GM23248 (cell line): ENCODE results near the gene DEFB113. TPM values are rescaled to one million over a fixed set of nuclear protein-coding genes. Genes with fewer than 3 reads are reported as not detected.

Experiments
- DNase-seq: peaks from one replicate; pipeline ENCODE4 v3.0.0-alpha.2; 2015
- H2AFZ ChIP-seq: fragments of 200-600 bp; sonication (generic); 2 replicates; pipeline ENCODE4 v1.6.1; 2016; ENCODE audit warnings: antibody characterized with exemption
- H3F3A ChIP-seq: fragments of 200-600 bp; sonication (generic); 2 replicates; pipeline ENCODE4 v1.6.1; 2016; ENCODE audit warnings: mild to moderate bottlenecking, antibody characterized with exemption, mixed run types; ENCODE audit not compliant: insufficient read depth
- H3K27ac ChIP-seq: fragments of 200-600 bp; sonication (generic); 2 replicates; pipeline ENCODE4 v1.5.1; 2016; ENCODE audit warnings: mild to moderate bottlenecking
- H3K27me3 ChIP-seq: fragments of 200-600 bp; sonication (generic); replicated peaks from 2 replicates; pipeline ENCODE4 v1.6.1; 2016; ENCODE audit warnings: mild to moderate bottlenecking; ENCODE audit not compliant: insufficient read depth
- H3K36me3 ChIP-seq: fragments of 200-600 bp; sonication (generic); 2 replicates; pipeline ENCODE4 v1.6.1; 2016; ENCODE audit warnings: low read depth, mild to moderate bottlenecking
- H3K4me1 ChIP-seq: fragments of 200-600 bp; sonication (generic); 2 replicates; pipeline ENCODE4 v1.6.1; 2016; ENCODE audit warnings: mild to moderate bottlenecking; ENCODE audit not compliant: insufficient read depth
- H3K4me2 ChIP-seq: fragments of 200-600 bp; sonication (generic); one replicate; pipeline ENCODE4 v1.6.1; 2016; ENCODE audit warnings: mild to moderate bottlenecking; ENCODE audit not compliant: unreplicated experiment
- H3K4me3 ChIP-seq: fragments of 200-600 bp; sonication (generic); 2 replicates; pipeline ENCODE4 v1.5.1; 2016; ENCODE audit warnings: mild to moderate bottlenecking
- H3K79me2 ChIP-seq: fragments of 200-600 bp; sonication (generic); 2 replicates; pipeline ENCODE4 v1.6.1; 2016; ENCODE audit warnings: mild to moderate bottlenecking; ENCODE audit not compliant: insufficient read depth
- H3K9ac ChIP-seq: fragments of 200-600 bp; sonication (generic); 2 replicates; pipeline ENCODE4 v1.6.1; 2016; ENCODE audit warnings: mild to moderate bottlenecking
- H3K9me2 ChIP-seq: fragments of 200-600 bp; sonication (generic); 2 replicates; pipeline ENCODE4 v1.6.1; 2016; ENCODE audit warnings: mixed run types, mild to moderate bottlenecking, moderate library complexity; ENCODE audit not compliant: insufficient read depth
- H3K9me3 ChIP-seq: fragments of 200-600 bp; sonication (generic); one replicate; pipeline ENCODE4 v1.6.1; 2017; ENCODE audit warnings: low read depth
- H4K20me1 ChIP-seq: fragments of 200-600 bp; sonication (generic); 2 replicates; pipeline ENCODE4 v1.6.0; 2016; ENCODE audit not compliant: insufficient read depth
- EZH2 ChIP-seq: fragments of 200-600 bp; sonication (generic); IDR thresholded peaks from 2 replicates; pipeline ENCODE4 v1.6.1; 2018; ENCODE audit warnings: antibody characterized with exemption, mild to moderate bottlenecking; ENCODE audit not compliant: insufficient read depth, poor library complexity, severe bottlenecking
- EZH2phosphoT487 ChIP-seq: fragments of 200-600 bp; sonication (generic); IDR thresholded peaks from 2 replicates; pipeline ENCODE4 v1.6.1; 2018; ENCODE audit warnings: antibody characterized with exemption, moderate library complexity, mild to moderate bottlenecking, low read depth; ENCODE audit not compliant: insufficient read depth
- WGBS, 2 experiments: methylation state at CpG; one replicate each; pipeline ENCODE4 v1.1.6; 2015 to 2017; ENCODE audit warnings: low lambda C conversion rate in 2 of 2, low coverage in 1 of 2; ENCODE audit errors: missing lambda C conversion rate in 2 of 2; 5-methylcytosine and 5-hydroxymethylcytosine counted together
- in situ Hi-C: fragments of 300-500 bp; cut with MboI; formaldehyde crosslinking; loops from 2 replicates; pipeline ENCODE4 v1.15.0; 2020
- polyA plus RNA-seq: library from polyadenylated mRNA; unstranded; fragments of >200 nt; fragmentation: Nextera tagmentation; extraction: Ambion mirVana; gene quantifications from 2 replicates; pipeline ENCODE4 v1.2.1, GENCODE V29; 2016
- total RNA-seq: library from RNA; depleted of rRNA; stranded (reverse); fragments of >200 nt; shearing (Covaris generic); gene quantifications from 2 replicates; pipeline ENCODE4 v1.2.3, GENCODE V29; 2014; rRNA removed

Gene DEFB113
- total and polyA plus RNA-seq, 2 experiments from 2014 or later: not detected

GRCh38 chr6:49919935-49920644, 49.3 kb downstream of the DEFB113 start:
- Histone ChIP-seq H3K4me2 (no peak overlapping the region), H3F3A (no peaks in the 10 kb centered on the region), H3K27me3 (no peaks in the 10 kb centered on the region), H3K27ac (no peak overlapping the region), H3K9me2 (no peaks in the 10 kb centered on the region), H3K9me3 (no peaks in the 10 kb centered on the region), H3K9ac (no peak overlapping the region), H3K79me2 (no peaks in the 10 kb centered on the region), H4K20me1 (no peaks in the 10 kb centered on the region), H2AFZ (no peak overlapping the region), H3K4me3 (no peak overlapping the region), H3K4me1 (no peaks in the 10 kb centered on the region), H3K36me3 (no peaks in the 10 kb centered on the region)
- WGBS, 2 experiments: 19 to 27% methylated on average over 5 of the region's 5 CpGs
- in situ Hi-C loops: no loop called here
- no peak for DNase-seq
- TF ChIP-seq EZH2: no peak
- no peak for TF ChIP-seq EZH2phosphoT487

DNA sequence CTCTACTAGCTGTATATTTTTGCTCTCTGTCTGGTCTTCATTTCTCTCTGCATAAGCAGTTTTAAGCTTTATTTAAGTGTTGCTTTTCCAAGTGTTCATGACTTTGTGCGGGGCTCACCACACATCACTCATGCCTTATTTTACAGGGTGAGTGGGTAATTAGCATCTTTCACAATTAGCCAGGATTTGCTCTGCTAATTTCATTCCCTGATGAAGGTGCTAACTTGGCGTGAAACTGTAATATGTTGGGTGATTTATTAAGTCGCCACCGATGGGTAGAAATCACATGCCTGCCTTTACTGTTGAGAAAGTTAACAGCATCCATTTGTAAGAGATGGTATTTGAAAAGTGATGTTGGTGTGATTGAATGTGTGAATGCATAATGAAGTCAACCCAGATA, 50.2 kb downstream of the DEFB113 start:
- Histone ChIP-seq H3K4me3 (no peak overlapping the region), H3K4me2 (no peak overlapping the region), H3K4me1 (no peaks in the 10 kb centered on the region), H3K9ac (no peak overlapping the region), H3K79me2 (no peaks in the 10 kb centered on the region), H3K9me2 (no peaks in the 10 kb centered on the region), H3K27me3 (no peaks in the 10 kb centered on the region), H3K36me3 (no peaks in the 10 kb centered on the region), H3F3A (no peaks in the 10 kb centered on the region), H2AFZ (no peak overlapping the region), H3K9me3 (no peaks in the 10 kb centered on the region), H4K20me1 (no peaks in the 10 kb centered on the region), H3K27ac (no peak overlapping the region)
- in situ Hi-C loops: no loop called here
- WGBS, 2 experiments: 30 to 42% methylated on average over 4 of the region's 4 CpGs
- TF ChIP-seq EZH2phosphoT487: no peak
- TF ChIP-seq EZH2: no peak
- no peak for DNase-seq

DNA sequence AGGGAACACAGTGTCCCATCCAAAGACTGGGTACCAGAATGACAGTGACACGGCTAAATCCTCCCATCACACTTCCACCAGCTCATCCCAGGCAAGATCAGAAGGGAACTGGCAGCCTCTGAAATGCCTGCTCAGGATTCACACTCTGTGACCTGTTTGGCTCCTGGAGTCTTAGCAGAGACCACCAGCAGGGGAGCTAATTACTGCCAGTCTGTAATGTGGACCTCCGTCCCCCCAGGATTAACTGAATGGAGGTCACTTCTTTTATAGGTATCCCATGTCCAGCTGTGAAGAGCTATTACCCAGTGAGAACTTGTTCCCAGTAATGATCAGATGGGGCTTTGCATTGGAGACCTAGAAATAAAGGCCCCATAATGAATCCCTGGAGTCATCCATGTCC, 50.6 kb downstream of the DEFB113 start:
- no peaks in the 10 kb centered on the region for H3K4me1 ChIP-seq
- no peaks in the 10 kb centered on the region for H3F3A ChIP-seq
- H3K9ac ChIP-seq: no peak overlapping the region
- in situ Hi-C loops: no loop called here
- no peak overlapping the region for H3K4me2 ChIP-seq
- WGBS, 2 experiments: 15 to 18% methylated on average over 2 of the region's 2 CpGs
- no peak overlapping the region for H3K4me3 ChIP-seq
- no peaks in the 10 kb centered on the region for H3K9me3 ChIP-seq
- no peak overlapping the region for H2AFZ ChIP-seq
- H3K27ac ChIP-seq: no peak overlapping the region
- DNase-seq: no peak
- H3K9me2 ChIP-seq: no peaks in the 10 kb centered on the region
- TF ChIP-seq EZH2phosphoT487 (no peak), EZH2 (no peak)
- H3K27me3 ChIP-seq: no peaks in the 10 kb centered on the region
- H4K20me1 ChIP-seq: no peaks in the 10 kb centered on the region
- H3K36me3 ChIP-seq: no peaks in the 10 kb centered on the region
- H3K79me2 ChIP-seq: no peaks in the 10 kb centered on the region

Other genes with a start within 250 kb of the DEFB113 start
- gene CRISP3, start 225.2 kb downstream of the DEFB113 start, total RNA-seq: not detected in 2 replicates
- gene CRISP3, start 225.2 kb downstream of the DEFB113 start, polyA plus RNA-seq: not detected in 2 replicates
- not detected in 2 replicates for gene PGK2, start 182.3 kb downstream of the DEFB113 start, total RNA-seq
- gene PGK2, start 182.3 kb downstream of the DEFB113 start, polyA plus RNA-seq: not detected in 2 replicates
- gene CRISP1, start 103.1 kb downstream of the DEFB113 start, total RNA-seq: not detected in 2 replicates
- gene CRISP1, start 103.1 kb downstream of the DEFB113 start, polyA plus RNA-seq: not detected in 2 replicates
- not detected in 2 replicates for gene DEFB114, start 5.5 kb downstream of the DEFB113 start, total RNA-seq
- not detected in 2 replicates for gene DEFB114, start 5.5 kb downstream of the DEFB113 start, polyA plus RNA-seq
- gene DEFB110, start 52.4 kb upstream of the DEFB113 start, total RNA-seq: not detected in 2 replicates
- gene DEFB110, start 52.4 kb upstream of the DEFB113 start, polyA plus RNA-seq: not detected in 2 replicates
- not detected in 2 replicates for gene DEFB112, start 80.3 kb upstream of the DEFB113 start, total RNA-seq
- not detected in 2 replicates for gene DEFB112, start 80.3 kb upstream of the DEFB113 start, polyA plus RNA-seq